GM12892 (cell line): Measurements from ENCODE around the gene KIF16B.

Source experiments
- POLR2A ChIP-seq: IDR thresholded peaks from 2 replicates; pipeline ENCODE4 v1.6.1; 2011; ENCODE audit warnings: low read depth, low read length, control low read depth
- POLR2AphosphoS5 ChIP-seq: IDR thresholded peaks from 2 replicates; pipeline ENCODE4 v1.6.1; 2011; ENCODE audit warnings: low read depth, low read length, control low read depth
- TAF1 ChIP-seq: IDR thresholded peaks from 2 replicates; pipeline ENCODE4 v1.6.1; 2011; ENCODE audit warnings: low read depth, mild to moderate bottlenecking, control low read depth, low read length, borderline replicate concordance

- no peak for TF ChIP-seq POLR2A
- TF ChIP-seq POLR2AphosphoS5 = no peak
- no peak for TF ChIP-seq TAF1
Measured at GRCh38 chr20:16351415-16351814, 221.8 kb downstream of the KIF16B start.
